Activated CD4-positive, alpha-beta memory T cell treated with anti-CD3 and anti-CD28 coated beads, Interleukin-2, amount 10 ng/mL, durations not matched to agents 7 days and 5 days (primary cell): ENCODE measurements around the gene CIITA. TPM values are rescaled to one million over a fixed set of nuclear protein-coding genes. Genes with fewer than 3 reads are reported as not detected.
"Not testable (repeated sequence)": the region's sequence is repeated elsewhere in the genome, so short reads cannot be mapped to it uniquely, and the experiment has no call there.

Source experiments
- CTCF ChIA-PET: fragments of 350-600 bp; sonication (Branson Sonifier 250); formaldehyde crosslinking; loops from one replicate; lab custom pipeline; 2021; ENCODE audit warnings: antibody characterized with exemption, inconsistent platforms; lab: Charles Lee
- POLR2A ChIA-PET: fragments of 350-600 bp; sonication (Branson Sonifier 250); formaldehyde crosslinking; loops from one replicate; lab custom pipeline; 2021; ENCODE audit warnings: antibody characterized with exemption; lab: Charles Lee
- DNase-seq: peaks from one replicate; pipeline ENCODE4 v3.0.0-alpha.2; 2020
- H3K27ac Mint-ChIP-seq: one replicate; pipeline ENCODE4 v1.8.0; 2021; ENCODE audit warnings: mild to moderate bottlenecking, mixed read lengths
- H3K27me3 Mint-ChIP-seq: one replicate; pipeline ENCODE4 v1.8.0; 2021; ENCODE audit warnings: mixed read lengths
- H3K36me3 Mint-ChIP-seq: one replicate; pipeline ENCODE4 v1.8.0; 2021; ENCODE audit warnings: low read depth, mixed read lengths
- H3K4me1 Mint-ChIP-seq: one replicate; pipeline ENCODE4 v1.8.0; 2021; ENCODE audit warnings: mixed read lengths
- H3K4me3 Mint-ChIP-seq: one replicate; pipeline ENCODE4 v1.8.0; 2021; ENCODE audit warnings: mild to moderate bottlenecking, mixed read lengths
- H3K9me3 Mint-ChIP-seq: one replicate; pipeline ENCODE4 v1.8.0; 2021; ENCODE audit warnings: mixed read lengths
- total RNA-seq, 2 experiments: library from RNA; stranded (reverse); gene quantifications; one replicate each; pipeline ENCODE4 v1.2.3, GENCODE V29; 2021

CIITA gene
- total RNA-seq, 2 experiments from 2014 or later: 48.5 to 48.9 TPM

DNA sequence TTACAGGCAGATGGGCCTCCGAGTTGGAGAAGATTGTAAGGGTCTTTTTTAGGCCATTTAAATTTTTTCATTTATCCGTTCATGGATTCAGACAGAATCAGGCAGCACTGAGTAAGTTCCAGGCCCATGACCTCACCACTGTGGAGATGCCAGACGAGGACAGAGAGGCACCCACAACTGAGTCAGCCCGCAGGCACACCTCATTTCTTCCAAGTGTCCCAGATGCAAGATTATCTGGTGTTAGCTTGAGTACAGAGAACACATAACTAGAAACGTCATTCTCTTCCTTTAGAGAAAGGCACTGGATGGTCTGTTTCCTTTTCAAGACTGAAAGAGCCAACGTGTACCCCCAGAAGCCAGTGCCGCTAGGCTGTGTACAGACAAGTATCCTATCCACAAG lies 84.2 kb downstream of the CIITA start:
- peaks cover 36% of the 10 kb centered on the region for H3K36me3 Mint-ChIP-seq
- ChIA-PET POLR2A (no interaction called here), CTCF (interaction anchor here (1.2 to 12.6 kb wide), 2 partner anchors 296 to 395 kb away, joined by 3 to 233 read pairs; partner anchors contain the start of gene SOCS1)
- peaks cover 1% of the 10 kb centered on the region for H3K9me3 Mint-ChIP-seq
- no peaks in the 10 kb centered on the region for H3K27me3 Mint-ChIP-seq
- no peak overlapping the region for H3K27ac Mint-ChIP-seq
- no peak for DNase-seq
- peaks cover 82% of the 10 kb centered on the region for H3K4me1 Mint-ChIP-seq
- H3K4me3 Mint-ChIP-seq: no peak overlapping the region

DNA sequence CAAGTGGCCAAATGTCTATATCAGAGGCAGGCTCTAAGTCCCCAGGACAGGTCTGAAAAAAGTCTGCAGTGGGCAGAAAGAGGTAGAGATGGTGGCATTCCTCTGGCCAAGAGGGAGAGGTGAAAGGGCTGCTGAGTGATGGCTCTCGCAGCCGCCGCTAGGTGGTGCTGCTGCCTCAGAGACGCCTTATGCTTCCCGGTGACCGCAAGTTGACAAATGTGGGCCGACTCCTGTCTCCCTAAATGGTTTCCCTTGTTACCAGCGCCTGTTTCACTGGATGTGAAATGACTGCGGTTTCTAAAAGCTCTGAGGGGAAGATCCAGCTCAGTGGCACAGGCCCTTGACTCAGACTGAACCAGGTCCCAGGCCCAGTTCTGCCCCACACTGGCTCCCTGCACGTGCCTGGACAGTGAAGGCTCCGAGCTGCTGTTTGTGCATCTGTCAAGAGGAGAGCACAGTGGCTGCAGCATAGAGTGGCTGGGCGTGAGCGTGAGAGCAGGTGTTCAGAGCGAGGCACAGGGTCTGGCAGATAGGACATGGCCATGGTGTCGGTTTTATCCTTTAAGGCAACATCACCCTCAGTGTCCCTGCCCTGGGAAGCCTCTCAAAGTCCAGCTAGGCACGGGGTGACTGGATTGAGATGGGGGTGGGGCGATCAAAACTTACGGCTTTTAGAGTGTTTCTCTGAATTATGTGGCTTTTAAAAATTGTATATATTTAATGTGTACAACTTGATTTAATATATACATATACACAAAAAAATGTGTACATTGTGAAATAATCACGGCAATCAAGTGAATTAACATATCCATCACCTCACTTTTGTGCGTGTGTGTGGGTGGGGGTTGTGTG lies 87.3 kb downstream of the CIITA start:
- CTCF ChIA-PET: interaction anchor here (0.5 to 12.6 kb wide), 51 partner anchors 8 to 1104 kb away, joined by 3 to 233 read pairs (median 5); partner anchors contain the start of genes SOCS1 and ZC3H7A
- peak overlapping the region; percentile 57 for H3K4me3 Mint-ChIP-seq
- POLR2A ChIA-PET: interaction anchor here (0.6 to 15.3 kb wide), 27 partner anchors 11 to 833 kb away, joined by 3 to 309 read pairs (median 3); partner anchors contain the start of genes CIITA, LITAF, SOCS1 and TXNDC11

GRCh38 chr16:10964891-10965326 lies 87.9 kb downstream of the CIITA start:
- H3K36me3 Mint-ChIP-seq: peaks cover 40% of the 10 kb centered on the region
- no peaks in the 10 kb centered on the region for H3K27me3 Mint-ChIP-seq
- ChIA-PET CTCF (interaction anchor here (0.8 to 12.6 kb wide), 34 partner anchors 8 to 1103 kb away, joined by 3 to 233 read pairs (median 6); partner anchors contain the start of gene SOCS1), POLR2A (interaction anchor here (0.6 to 15.3 kb wide), 27 partner anchors 8 to 777 kb away, joined by 3 to 309 read pairs (median 3); partner anchors contain the start of genes LITAF, SOCS1 and TXNDC11)
- peak overlapping the region; percentile 95 for H3K27ac Mint-ChIP-seq
- DNase-seq: peak; percentile 78
- H3K4me3 Mint-ChIP-seq: peak overlapping the region; percentile 57
- peaks cover 4% of the 10 kb centered on the region for H3K9me3 Mint-ChIP-seq
- peaks cover 84% of the 10 kb centered on the region for H3K4me1 Mint-ChIP-seq

More for the DNA sequence above, 87.3 kb downstream of the CIITA start:
- Mint-ChIP-seq H3K9me3 (peaks cover 4% of the 10 kb centered on the region), H3K4me1 (peaks cover 82% of the 10 kb centered on the region), H3K27ac (peak overlapping the region; percentile 95), H3K36me3 (peaks cover 40% of the 10 kb centered on the region), H3K27me3 (no peaks in the 10 kb centered on the region)
- DNase-seq: peak; percentile 87

DNA sequence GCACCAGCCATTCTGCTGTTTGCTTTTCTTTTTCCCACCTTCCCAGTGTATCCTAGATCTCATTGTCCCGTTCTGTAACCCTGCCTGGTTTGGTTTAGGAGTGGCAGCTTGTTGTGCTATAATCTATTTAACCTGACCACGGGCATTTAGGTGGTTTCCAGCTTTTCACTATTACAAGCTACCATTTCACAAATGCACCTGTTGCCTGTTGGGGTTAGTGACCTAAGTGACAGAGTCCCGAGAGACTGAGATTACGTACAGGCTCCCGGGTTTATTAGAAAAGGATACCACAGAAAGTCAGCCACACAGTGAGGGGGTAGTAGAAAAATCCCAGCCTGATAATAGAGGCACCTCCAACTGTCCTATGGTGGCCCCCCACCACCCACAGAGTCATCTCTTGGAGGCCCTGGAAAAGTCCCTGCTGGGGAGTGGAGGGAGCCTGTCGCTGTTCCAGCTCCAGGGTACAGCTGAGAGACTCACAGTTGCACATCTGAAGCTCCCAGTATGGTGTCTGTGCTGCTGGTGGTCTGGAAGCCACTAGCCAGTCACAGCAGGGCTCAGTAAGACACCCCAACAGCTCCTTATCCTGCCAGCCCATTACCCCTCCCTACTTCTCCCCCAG lies 88.5 kb downstream of the CIITA start:
- ChIA-PET POLR2A (interaction anchor here (0.6 to 15.3 kb wide), 24 partner anchors 8 to 777 kb away, joined by 3 to 309 read pairs (median 4); partner anchors contain the start of genes LITAF, SOCS1 and TXNDC11), CTCF (interaction anchor here (0.6 to 12.6 kb wide), 32 partner anchors 7 to 1102 kb away, joined by 3 to 233 read pairs (median 6); partner anchors contain the start of gene SOCS1)
- H3K27me3 Mint-ChIP-seq: no peaks in the 10 kb centered on the region
- H3K4me1 Mint-ChIP-seq: peaks cover 83% of the 10 kb centered on the region
- H3K27ac Mint-ChIP-seq: peak overlapping the region; percentile 95
- peak overlapping the region; percentile 57 for H3K4me3 Mint-ChIP-seq
- H3K36me3 Mint-ChIP-seq: peaks cover 40% of the 10 kb centered on the region
- peak; percentile 44 for DNase-seq
- H3K9me3 Mint-ChIP-seq: peaks cover 4% of the 10 kb centered on the region

DNA sequence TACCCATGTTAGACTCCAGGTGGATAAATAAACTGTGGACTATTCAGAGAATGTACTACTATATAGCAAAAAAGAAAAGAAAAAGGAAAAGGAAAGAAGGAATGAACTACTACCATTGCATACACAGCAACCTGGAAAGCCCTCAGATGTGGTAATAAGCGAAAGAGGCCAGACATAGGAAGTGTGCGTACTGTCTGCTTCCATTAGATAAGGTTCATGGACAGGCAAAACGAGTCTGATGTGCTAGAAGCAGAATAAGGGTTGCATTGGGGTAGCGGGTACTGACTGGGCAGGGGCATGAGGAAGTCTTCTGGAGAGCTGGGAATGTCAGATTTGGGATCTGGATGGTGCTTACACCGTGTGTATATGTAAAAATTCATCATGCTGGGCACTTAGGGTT lies 89.1 kb downstream of the CIITA start:
- H3K27ac Mint-ChIP-seq: peak overlapping the region; percentile 95
- peaks cover 46% of the 10 kb centered on the region for H3K36me3 Mint-ChIP-seq
- H3K4me1 Mint-ChIP-seq: peaks cover 84% of the 10 kb centered on the region
- ChIA-PET POLR2A (interaction anchor here (1.0 to 15.3 kb wide), 11 partner anchors 9 to 389 kb away, joined by 3 to 309 read pairs (median 5); partner anchors contain the start of gene SOCS1), CTCF (interaction anchor here (1.2 to 12.6 kb wide), 8 partner anchors 12 to 440 kb away, joined by 3 to 233 read pairs (median 18); partner anchors contain the start of gene SOCS1)
- DNase-seq: no peak
- peaks cover 4% of the 10 kb centered on the region for H3K9me3 Mint-ChIP-seq
- H3K27me3 Mint-ChIP-seq: no peaks in the 10 kb centered on the region
- H3K4me3 Mint-ChIP-seq: no peak overlapping the region

- POLR2A ChIA-PET: interaction anchor here (1.3 to 15.3 kb wide), 5 partner anchors 14 to 288 kb away, joined by 4 to 309 read pairs (median 4); partner anchors contain the start of gene SOCS1
- DNase-seq: peak; percentile 30
- H3K4me1 Mint-ChIP-seq: peaks cover 84% of the 10 kb centered on the region
- H3K27me3 Mint-ChIP-seq, H3K4me3 Mint-ChIP-seq, H3K9me3 Mint-ChIP-seq: not testable (repeated sequence)
- peaks cover 49% of the 10 kb centered on the region for H3K36me3 Mint-ChIP-seq
- peak overlapping the region; percentile 95 for H3K27ac Mint-ChIP-seq
- CTCF ChIA-PET: interaction anchor here (1.2 to 12.6 kb wide), 6 partner anchors 12 to 440 kb away, joined by 3 to 233 read pairs (median 18); partner anchors contain the start of gene SOCS1
Observed at GRCh38 chr16:10966559-10966958, 89.6 kb downstream of the CIITA start.

DNA sequence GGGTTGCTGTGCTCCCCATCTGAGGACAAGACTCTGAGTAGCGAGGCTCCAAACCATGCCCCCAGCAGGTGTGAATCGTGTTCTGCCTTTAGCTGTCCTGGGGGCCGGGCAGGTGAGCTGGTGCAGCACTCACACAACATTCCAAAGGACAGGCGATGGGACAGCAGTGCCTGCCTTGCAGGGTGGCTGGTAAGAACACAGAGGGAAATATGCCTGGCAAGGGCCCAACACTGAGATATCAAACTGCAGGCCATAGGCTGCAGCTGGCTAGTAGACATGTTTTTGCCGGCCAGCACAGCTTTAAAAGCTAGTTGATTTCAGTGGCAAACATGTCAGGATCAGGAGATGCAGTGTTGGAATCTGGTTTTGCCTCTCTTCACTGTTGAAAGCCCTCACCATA lies 91.0 kb downstream of the CIITA start:
- H3K9me3 Mint-ChIP-seq: peaks cover 4% of the 10 kb centered on the region
- no peak for DNase-seq
- ChIA-PET POLR2A (interaction anchor here (0.8 to 15.3 kb wide), 5 partner anchors 12 to 387 kb away, joined by 3 to 309 read pairs (median 4); partner anchors contain the start of gene SOCS1), CTCF (interaction anchor here (0.8 to 12.6 kb wide), 4 partner anchors 15 to 389 kb away, joined by 3 to 233 read pairs (median 6); partner anchors contain the start of gene SOCS1)
- H3K36me3 Mint-ChIP-seq: peaks cover 49% of the 10 kb centered on the region
- H3K4me1 Mint-ChIP-seq: peaks cover 86% of the 10 kb centered on the region
- no peak overlapping the region for H3K4me3 Mint-ChIP-seq
- no peaks in the 10 kb centered on the region for H3K27me3 Mint-ChIP-seq
- H3K27ac Mint-ChIP-seq: no peak overlapping the region

DNA sequence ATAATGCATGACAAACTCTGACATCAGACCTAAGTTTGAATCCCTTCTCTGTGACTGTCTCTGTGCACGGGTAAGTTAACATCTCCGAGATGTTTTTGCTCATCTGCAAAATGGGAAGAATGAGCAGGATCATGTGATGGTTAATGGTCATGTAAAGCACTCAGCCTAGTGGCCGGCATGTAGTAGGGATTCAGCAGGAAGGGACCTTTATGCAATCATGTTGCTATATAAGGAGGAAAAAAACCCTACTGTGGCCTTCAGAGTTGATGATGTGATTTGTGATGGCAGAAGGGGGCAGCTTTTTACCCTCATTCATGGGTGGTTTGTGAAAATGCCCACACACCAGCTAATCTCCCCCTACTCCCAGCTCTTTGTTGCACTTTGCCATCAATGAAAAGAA lies 91.5 kb downstream of the CIITA start:
- H3K27ac Mint-ChIP-seq: no peak overlapping the region
- CTCF ChIA-PET: interaction anchor here (0.8 to 12.6 kb wide), 7 partner anchors 14 to 438 kb away, joined by 3 to 233 read pairs (median 4); partner anchors contain the start of gene SOCS1
- no peak for DNase-seq
- H3K9me3 Mint-ChIP-seq: peaks cover 4% of the 10 kb centered on the region
- no peak overlapping the region for H3K4me3 Mint-ChIP-seq
- H3K4me1 Mint-ChIP-seq: peaks cover 86% of the 10 kb centered on the region
- no peaks in the 10 kb centered on the region for H3K27me3 Mint-ChIP-seq
- POLR2A ChIA-PET: interaction anchor here (0.8 to 15.3 kb wide), 5 partner anchors 12 to 386 kb away, joined by 3 to 309 read pairs (median 3); partner anchors contain the start of gene SOCS1
- H3K36me3 Mint-ChIP-seq: peaks cover 49% of the 10 kb centered on the region

- POLR2A ChIA-PET: interaction anchor here (1.3 to 15.3 kb wide), 3 partner anchors 14 to 285 kb away, joined by 3 to 309 read pairs (median 5); partner anchors contain the start of gene SOCS1
- Mint-ChIP-seq H3K4me3 (no peak overlapping the region), H3K27me3 (no peaks in the 10 kb centered on the region), H3K27ac (no peak overlapping the region), H3K36me3 (peaks cover 48% of the 10 kb centered on the region), H3K9me3 (peaks cover 4% of the 10 kb centered on the region), H3K4me1 (peaks cover 84% of the 10 kb centered on the region)
- CTCF ChIA-PET: interaction anchor here (1.0 to 12.6 kb wide), 8 partner anchors 11 to 437 kb away, joined by 3 to 233 read pairs (median 4); partner anchors contain the start of gene SOCS1
- no peak for DNase-seq
Observed at GRCh38 chr16:10969615-10970014, 92.6 kb downstream of the CIITA start.

- Mint-ChIP-seq H3K36me3 (peaks cover 52% of the 10 kb centered on the region), H3K4me3 (no peak overlapping the region), H3K27ac (no peak overlapping the region), H3K4me1 (peaks cover 84% of the 10 kb centered on the region), H3K27me3 (no peaks in the 10 kb centered on the region), H3K9me3 (peaks cover 4% of the 10 kb centered on the region)
- POLR2A ChIA-PET: interaction anchor here (1.3 to 15.3 kb wide), 3 partner anchors 14 to 285 kb away, joined by 3 to 309 read pairs (median 5); partner anchors contain the start of gene SOCS1
- CTCF ChIA-PET: interaction anchor here (1.0 to 12.6 kb wide), 6 partner anchors 10 to 437 kb away, joined by 3 to 233 read pairs (median 4); partner anchors contain the start of gene SOCS1
- no peak for DNase-seq
Observed at GRCh38 chr16:10970065-10970464, 93.1 kb downstream of the CIITA start.

GRCh38 chr16:10971560-10971961 lies 94.6 kb downstream of the CIITA start:
- Mint-ChIP-seq H3K4me3 (no peak overlapping the region), H3K9me3 (no peaks in the 10 kb centered on the region), H3K36me3 (peaks cover 46% of the 10 kb centered on the region), H3K27me3 (no peaks in the 10 kb centered on the region), H3K27ac (peak overlapping the region; percentile 82), H3K4me1 (peaks cover 74% of the 10 kb centered on the region)
- CTCF ChIA-PET: interaction anchor here (0.5 to 12.6 kb wide), 33 partner anchors 7 to 563 kb away, joined by 3 to 233 read pairs (median 4); partner anchors contain the start of gene SOCS1
- POLR2A ChIA-PET: interaction anchor here (0.8 to 15.3 kb wide), 7 partner anchors 12 to 385 kb away, joined by 3 to 309 read pairs (median 4); partner anchors contain the start of gene SOCS1
- peak; percentile 50 for DNase-seq
